Frontal cortex (tissue), 4 donors: ENCODE data around the gene PRICKLE1. TPM values are rescaled to one million over a fixed set of nuclear protein-coding genes. Genes with fewer than 3 reads are reported as not detected.
"Not testable (repeated sequence)": the region's sequence is repeated elsewhere in the genome, so short reads cannot be mapped to it uniquely, and the experiment has no call there.

ENCODE experiments used
- DNase-seq, 2 donors: peaks; one replicate each; pipeline ENCODE4 v3.0.0; 2012; ENCODE audit warnings: low spot score in 2 of 2
- FAIRE-seq: peaks from 2 replicates; lab custom pipeline; 2012; peaks lifted over from hg19 to GRCh38; lab: Jason Lieb, UNC
- total RNA-seq: library from RNA; depleted of rRNA; stranded (reverse); fragments of >200 nt; gene quantifications from one replicate; pipeline ENCODE4 v1.2.3, GENCODE V29; 2014
- donor health status: control.
- donor health status: control.
- donor health status: control.

The PRICKLE1 gene
- total RNA-seq, 1 donor from 2014 or later = 8.6 TPM

DNA sequence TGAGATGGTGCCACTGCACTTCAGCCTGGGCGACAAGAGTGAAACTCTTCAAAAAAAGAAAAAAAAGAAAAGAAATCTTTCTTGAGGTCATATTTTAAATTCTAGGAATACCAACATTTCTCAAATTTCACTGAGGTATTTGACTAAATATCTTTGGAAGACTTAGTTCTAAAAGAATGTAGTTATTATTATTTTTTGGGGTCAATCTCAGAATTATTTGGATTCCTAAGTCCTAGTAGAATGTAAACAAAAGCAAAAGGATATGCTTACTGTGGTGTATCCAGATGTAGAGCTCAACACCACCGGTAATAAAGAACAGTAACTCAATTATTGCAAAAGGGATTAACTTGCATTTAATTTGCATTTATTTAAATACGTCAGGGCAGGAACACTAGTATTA lies 25.0 kb downstream of the PRICKLE1 start:
- DNase-seq (no peak), FAIRE-seq (no peak)

DNA sequence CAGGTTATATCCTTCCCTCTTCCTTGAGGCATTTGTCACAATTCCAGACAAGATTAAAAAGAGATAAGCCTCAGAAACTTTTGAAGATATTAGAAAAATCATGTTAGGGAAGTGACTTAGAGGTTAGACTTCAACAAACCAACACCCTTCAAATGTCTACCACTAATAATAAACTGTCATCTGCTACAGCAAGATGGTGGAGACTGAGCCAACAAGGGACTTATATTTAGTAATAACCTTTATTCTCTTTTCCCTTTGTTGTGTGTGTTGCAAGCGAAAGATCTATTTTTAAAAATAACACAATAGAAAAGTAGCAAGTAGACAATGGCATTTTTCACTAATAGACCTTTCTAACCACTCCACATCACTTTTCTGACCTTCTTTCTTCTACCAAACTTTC lies 28.6 kb downstream of the PRICKLE1 start:
- FAIRE-seq (no peak), DNase-seq (no peak)

DNA sequence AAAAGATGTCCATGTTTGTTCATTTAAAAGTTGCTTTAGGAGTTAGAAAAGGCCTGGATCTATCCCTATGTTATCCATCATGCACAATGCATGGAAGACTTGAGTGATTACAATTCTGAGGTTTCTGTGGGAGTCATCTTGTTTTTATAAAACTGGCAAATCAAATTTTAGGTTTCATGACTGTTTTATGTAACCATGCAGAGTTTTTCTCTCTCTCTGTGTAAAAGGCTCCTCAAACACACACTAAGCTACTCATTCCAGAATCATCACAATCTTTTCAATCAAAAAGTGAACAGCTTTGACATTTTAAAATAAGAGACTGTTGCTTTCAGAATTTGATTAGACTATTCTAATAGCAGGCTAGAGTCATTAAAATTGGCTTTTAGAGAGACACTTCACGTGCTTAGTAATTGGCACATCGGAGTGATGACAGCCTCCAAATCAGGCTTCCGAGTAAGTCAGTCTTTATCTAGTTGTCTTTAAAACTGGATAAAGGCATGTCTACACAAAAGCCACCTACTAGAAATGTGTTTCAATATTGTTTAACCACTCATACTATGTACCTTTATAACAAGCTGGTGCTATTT lies 31.9 kb downstream of the PRICKLE1 start:
- no peak for DNase-seq
- FAIRE-seq = no peak

DNA sequence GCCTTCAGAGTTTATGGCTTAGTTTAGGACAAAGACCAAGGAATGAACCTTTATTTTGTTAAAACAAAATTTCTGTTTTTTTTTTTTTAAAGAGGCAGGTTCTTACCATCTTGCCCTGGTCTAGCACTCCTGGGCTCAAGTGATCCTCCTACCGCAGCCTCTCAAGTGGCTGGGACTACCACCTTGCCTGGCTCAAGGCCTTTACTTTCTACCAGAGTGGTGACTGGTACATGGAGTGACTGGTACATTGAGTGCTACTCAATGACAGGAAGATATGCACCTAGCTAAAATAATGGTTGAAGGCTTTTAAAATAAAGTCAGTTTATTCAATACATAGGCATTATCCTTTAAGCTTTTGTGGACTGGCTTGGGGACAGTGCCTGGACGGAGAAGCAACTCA lies 32.6 kb downstream of the PRICKLE1 start:
- DNase-seq = no peak
- FAIRE-seq = no peak

- DNase-seq (no peak), FAIRE-seq (no peak)
These were observed 36.7 kb downstream of the PRICKLE1 start for GRCh38 chr12:42552822-42553221.

DNA sequence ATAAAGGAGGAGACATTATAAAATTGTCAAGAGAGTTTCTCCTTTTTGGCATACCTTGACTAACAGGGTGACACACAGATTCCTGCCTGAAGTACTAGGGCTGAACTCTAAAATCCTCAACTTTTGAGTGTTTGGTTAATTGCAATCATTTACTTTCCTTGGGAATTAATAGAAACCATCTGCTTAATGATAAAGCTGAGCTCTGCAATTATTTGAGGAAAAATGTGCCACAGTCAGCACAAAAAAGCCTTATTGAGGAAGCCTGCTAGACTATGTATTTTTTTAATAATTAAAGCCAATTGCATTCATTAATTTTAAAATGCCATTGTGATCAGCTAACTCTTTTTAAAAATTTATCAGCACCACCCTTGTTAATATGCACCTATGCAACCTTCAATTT lies 38.7 kb downstream of the PRICKLE1 start:
- FAIRE-seq = no peak
- DNase-seq = no peak

GRCh38 chr12:42546709-42547108 lies 42.8 kb downstream of the PRICKLE1 start:
- FAIRE-seq (no peak), DNase-seq (no peak)

DNA sequence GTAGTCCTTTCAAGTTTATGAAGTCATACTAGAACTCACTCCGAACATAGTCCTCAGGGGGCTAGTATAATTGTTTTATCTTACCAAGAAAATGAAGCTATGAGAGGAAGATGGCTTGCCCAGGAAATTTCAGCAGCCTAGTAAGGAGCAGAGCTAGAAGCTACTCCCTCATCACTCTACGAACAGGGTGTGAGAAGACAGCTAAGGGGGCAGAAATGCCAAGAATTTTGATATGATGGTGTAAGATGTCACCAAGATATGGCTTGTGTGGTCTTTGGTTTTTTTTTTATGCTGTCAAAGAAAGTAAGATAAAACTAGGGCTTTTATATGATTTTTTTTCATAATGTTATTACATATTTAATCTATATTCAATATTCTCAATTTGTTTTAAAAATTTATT lies 47.6 kb downstream of the PRICKLE1 start:
- FAIRE-seq = no peak
- no peak for DNase-seq

DNA sequence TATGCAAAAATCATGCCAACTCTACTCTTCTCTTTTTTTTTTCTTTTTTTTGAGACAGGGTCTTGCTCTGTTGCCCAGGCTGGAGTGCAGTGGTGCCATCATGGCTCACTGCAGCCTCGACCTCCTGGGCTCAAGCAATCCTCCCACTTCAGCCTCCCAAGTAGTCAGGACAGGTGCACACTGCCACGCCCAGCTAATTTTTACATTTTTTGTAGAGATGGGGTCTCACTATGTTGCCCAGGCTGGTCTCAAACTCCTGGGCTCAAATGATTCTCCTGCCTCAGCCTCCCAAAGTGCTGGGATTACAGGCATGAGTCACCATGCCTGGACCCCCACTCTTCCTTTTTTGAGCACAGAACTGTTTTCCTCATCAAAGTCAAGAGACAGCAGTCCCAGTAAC lies 48.2 kb downstream of the PRICKLE1 start:
- FAIRE-seq, DNase-seq: not testable (repeated sequence)

GRCh38 chr12:42539696-42540095 lies 49.9 kb downstream of the PRICKLE1 start:
- FAIRE-seq (no peak), DNase-seq (no peak)

DNA sequence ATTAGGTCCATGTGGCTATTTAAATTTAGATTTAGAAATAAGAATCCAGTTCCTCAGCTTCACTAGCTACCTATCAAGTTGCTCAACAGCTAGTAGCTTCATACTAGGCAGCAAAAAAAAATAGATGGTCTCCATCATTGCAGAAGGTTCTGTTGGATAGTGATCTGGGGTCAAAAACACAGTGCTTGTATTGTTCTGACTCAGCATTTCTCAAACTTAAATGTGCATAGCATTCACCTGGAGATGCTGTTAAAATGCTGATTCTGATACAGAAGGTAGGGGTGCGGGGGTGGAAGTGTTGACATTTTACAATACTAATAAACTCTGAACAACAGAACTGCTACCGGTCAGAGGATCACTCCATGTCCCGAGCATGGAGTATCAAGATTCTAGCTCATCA lies 51.3 kb downstream of the PRICKLE1 start:
- no peak for DNase-seq
- FAIRE-seq = no peak

GRCh38 chr12:42534184-42534838 lies 55.2 kb downstream of the PRICKLE1 start:
- no peak for DNase-seq
- no peak for FAIRE-seq

- DNase-seq (no peak), FAIRE-seq (no peak)
These were observed 59.3 kb downstream of the PRICKLE1 start for GRCh38 chr12:42530284-42530683.

GRCh38 chr12:42525444-42525843 lies 64.1 kb downstream of the PRICKLE1 start:
- no peak for FAIRE-seq

DNA sequence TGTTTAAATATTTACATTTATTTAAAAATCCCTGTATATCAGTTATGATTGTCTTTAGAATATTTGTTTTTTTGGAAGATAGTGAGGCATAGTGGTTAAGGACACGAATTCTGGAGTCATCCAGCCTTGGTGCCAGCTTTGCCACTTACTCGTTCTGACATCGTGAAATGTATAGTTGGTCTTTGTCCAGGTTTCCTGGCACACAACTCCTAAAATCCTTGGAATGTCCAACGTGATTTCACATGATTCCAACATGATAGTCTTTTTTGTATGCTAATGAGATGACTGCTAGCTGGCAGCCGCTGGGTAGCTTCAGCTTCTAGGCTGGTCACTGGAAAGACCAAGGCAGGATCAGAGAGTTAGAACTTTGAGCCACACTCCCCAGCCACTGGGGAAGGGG lies 64.8 kb downstream of the PRICKLE1 start:
- no peak for FAIRE-seq
- no peak for DNase-seq

More at GRCh38 chr12:42525444-42525843, 64.1 kb downstream of the PRICKLE1 start:
- no peak for DNase-seq

DNA sequence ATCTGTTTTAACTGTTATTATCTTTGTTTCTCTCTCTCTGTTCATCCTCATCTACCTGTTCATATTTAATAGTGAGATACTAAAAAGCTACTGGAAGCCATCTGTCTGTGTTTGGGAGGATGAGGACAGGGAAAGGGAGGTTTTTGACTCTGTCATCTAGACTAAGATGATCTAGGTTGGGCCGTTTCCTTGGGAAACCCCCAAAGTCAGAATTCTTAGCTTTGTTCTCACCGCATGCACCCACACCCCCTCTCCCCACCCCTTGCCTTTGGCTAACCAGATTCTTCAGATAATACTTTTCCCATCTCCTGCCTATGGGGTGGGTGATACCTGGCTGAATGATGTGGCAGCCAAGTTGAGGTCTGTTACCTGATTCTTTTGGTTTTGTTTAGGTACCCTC lies 73.0 kb downstream of the PRICKLE1 start:
- FAIRE-seq = no peak
- no peak for DNase-seq

DNA sequence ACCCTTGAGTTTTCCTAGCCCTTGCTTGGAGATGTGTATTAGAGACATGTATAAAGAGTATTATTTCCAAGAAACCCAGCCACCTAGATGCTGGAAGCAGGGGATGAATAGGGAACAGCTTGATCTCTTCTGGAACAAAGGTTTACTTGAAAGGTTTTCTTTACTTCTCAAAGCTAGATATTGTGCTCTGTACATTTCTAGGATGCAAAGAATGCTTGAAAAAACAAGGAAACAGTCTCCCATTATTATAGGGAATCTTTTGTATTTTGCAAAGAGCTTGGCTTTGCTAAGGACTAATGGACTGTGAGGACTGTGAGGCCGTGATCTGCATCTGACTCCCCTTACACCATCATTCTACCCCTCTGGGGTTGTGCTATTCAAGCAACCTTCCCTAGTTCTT lies 77.9 kb downstream of the PRICKLE1 start:
- no peak for DNase-seq
- FAIRE-seq = no peak

DNA sequence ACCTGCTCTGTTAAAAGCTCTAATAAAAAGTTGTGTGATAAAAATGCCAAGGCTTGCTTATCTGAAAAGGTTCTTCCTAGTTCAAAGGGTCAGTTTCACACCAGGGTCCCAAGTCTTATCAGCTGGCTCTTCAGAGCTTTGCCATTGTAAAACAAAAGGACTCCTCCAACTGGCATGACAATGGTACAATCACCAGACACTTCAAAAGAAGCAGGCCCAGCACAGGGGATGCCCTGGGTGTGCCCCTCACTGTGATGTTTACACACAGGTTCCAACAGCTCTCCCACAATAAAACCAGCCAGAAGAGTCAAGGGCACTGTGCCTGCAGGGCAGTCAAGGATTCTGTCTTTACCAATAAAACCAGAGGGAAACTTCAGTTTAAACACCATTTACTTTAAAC lies 78.7 kb downstream of the PRICKLE1 start:
- DNase-seq = no peak
- FAIRE-seq = no peak

GRCh38 chr12:42508913-42509460 lies 80.6 kb downstream of the PRICKLE1 start:
- no peak for DNase-seq
- FAIRE-seq = no peak

DNA sequence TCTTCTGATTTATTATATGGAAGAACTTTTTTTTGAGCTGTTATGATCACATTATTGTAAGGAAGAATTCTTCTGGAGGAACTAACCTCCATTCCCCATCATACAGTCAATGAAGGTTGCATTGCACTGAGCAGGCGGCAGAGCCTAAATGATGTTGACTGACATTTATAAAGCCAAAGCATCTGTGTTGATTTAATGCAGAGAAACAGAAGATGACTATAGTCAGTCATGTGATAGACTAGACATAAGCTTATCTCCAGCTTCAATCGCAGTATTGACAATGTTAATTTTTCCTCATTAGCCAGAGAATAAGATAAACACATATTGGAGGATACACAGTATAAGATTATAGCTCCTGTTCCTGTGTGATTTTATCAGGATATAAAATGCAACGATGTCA lies 82.0 kb downstream of the PRICKLE1 start:
- DNase-seq = no peak
- no peak for FAIRE-seq

GRCh38 chr12:42507081-42507480 lies 82.5 kb downstream of the PRICKLE1 start:
- no peak for DNase-seq
- no peak for FAIRE-seq

GRCh38 chr12:42504049-42504448 lies 85.5 kb downstream of the PRICKLE1 start:
- FAIRE-seq = no peak
- DNase-seq = peak in 1 of 2 donors; percentile 18
